ENCODE measurements around the gene GALNT14. TPM values are rescaled to one million over a fixed set of nuclear protein-coding genes. Genes with fewer than 3 reads are reported as not detected.

The GALNT14 gene
- total and polyA plus RNA-seq, 10 of the 15 experiments (the other 5 are each of a cell fraction or from before 2014, with no cell fraction given): 3.7 to 17.8 (median 6.0) TPM

DNA sequence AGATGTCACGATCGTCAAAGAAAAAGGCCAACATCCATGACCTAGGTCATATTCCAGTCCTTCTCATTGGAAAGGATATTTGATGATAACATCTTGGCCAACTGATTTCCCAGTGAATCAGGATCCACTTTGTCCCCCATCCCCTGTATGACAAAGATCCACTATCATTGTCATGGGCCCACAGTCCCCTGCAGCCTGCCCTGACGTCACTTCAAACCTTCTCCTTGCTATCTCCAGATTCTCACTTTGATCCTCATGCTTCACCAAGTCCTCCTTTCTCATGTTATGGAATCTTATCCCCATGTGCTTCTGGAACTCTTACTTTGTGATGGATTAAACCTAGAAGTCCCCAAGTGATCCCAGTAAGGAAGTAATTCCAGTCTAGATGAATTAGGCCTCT, 25.7 kb downstream of the GALNT14 start:
- Histone ChIP-seq H3K27me3 (replicated peaks in 1 of 2; ENCODE audit: control insufficient read depth in 2 of 2, insufficient read depth in 2 of 2, low read length in 1 of 2) (no peaks in the 10 kb centered on the region), H2AFZ (ENCODE audit: control insufficient read depth, low read depth, low read length) (no peak overlapping the region), H3K27ac (ENCODE audit: control insufficient read depth, insufficient read depth) (no peak overlapping the region), H3K9ac (ENCODE audit: control insufficient read depth, insufficient read depth, low read length) (no peak overlapping the region), H3K4me2 (ENCODE audit: control insufficient read depth, insufficient read depth) (no peak overlapping the region), H4K20me1 (ENCODE audit: control insufficient read depth, insufficient read depth) (no peaks in the 10 kb centered on the region), H3K4me3 (no peak overlapping the region), H3K79me2 (ENCODE audit: control insufficient read depth, insufficient read depth, low read length) (no peaks in the 10 kb centered on the region), H3K9me3 (replicated peaks; ENCODE audit: control insufficient read depth, insufficient read depth, low read length) (no peaks in the 10 kb centered on the region), H3K36me3 (ENCODE audit: control insufficient read depth in 2 of 2, insufficient read depth in 2 of 2, low read length in 1 of 2) (no peaks in the 10 kb centered on the region), H3K4me1 (ENCODE audit: control insufficient read depth, insufficient read depth, low read length) (no peaks in the 10 kb centered on the region)
- in situ Hi-C loops (cut with MboI): no loop called here
- ATAC-seq (no peak), DNase-seq (ENCODE audit: low read depth, low spot score) (no peak), FAIRE-seq (no peak)
- no TSS peak for BruUV-seq (replicated peaks)
- RAD21 ChIA-PET (ENCODE audit: unreplicated experiment): no interaction called here
- intact Hi-C loops (cut with micrococcal nuclease; ENCODE audit: unreplicated experiment): no loop called here
- TF ChIP-seq ZNF207 (IDR thresholded peaks at IDR 0.05; ENCODE audit: borderline replicate concordance) (no peak), PAX8 (IDR thresholded peaks at IDR 0.05) (no peak), BRCA1 (IDR thresholded peaks at IDR 0.05; ENCODE audit: low read depth, low read length) (no peak), RBBP5 (conservative IDR thresholded peaks at IDR 0.05) (no peak), ZNF384 (IDR thresholded peaks at IDR 0.05; ENCODE audit: borderline replicate concordance, low read depth, low read length) (no peak), RFX5 (IDR thresholded peaks at IDR 0.05; ENCODE audit: low read depth, low read length) (no peak), GABPA (IDR thresholded peaks at IDR 0.05; ENCODE audit: low read depth) (no peak), PML (IDR thresholded peaks at IDR 0.05; ENCODE audit: low read length) (no peak), KLF5 (IDR thresholded peaks at IDR 0.05; ENCODE audit: partially characterized antibody) (no peak), POLR2AphosphoS5 (IDR thresholded peaks at IDR 0.05; ENCODE audit: low read length) (no peak), MXI1 (IDR thresholded peaks at IDR 0.05; ENCODE audit: low read depth, low read length) (no peak), KDM1A (IDR thresholded peaks at IDR 0.05; ENCODE audit: borderline replicate concordance) (no peak), SREBF2 (IDR thresholded peaks at IDR 0.05; ENCODE audit: low read length) (no peak), CBX3 (IDR thresholded peaks at IDR 0.05; ENCODE audit: borderline replicate concordance, low read depth) (no peak), RUNX3 (IDR thresholded peaks at IDR 0.05; ENCODE audit: low read length) (no peak), ASH2L (IDR thresholded peaks at IDR 0.05; ENCODE audit: borderline replicate concordance, low read depth) (no peak), NFYB (IDR thresholded peaks at IDR 0.05; ENCODE audit: insufficient read depth, low read depth, low read length) (no peak), IRF4 (IDR thresholded peaks at IDR 0.05; ENCODE audit: low read depth, low read length) (no peak)
- TF ChIP-seq, protein P1, sequence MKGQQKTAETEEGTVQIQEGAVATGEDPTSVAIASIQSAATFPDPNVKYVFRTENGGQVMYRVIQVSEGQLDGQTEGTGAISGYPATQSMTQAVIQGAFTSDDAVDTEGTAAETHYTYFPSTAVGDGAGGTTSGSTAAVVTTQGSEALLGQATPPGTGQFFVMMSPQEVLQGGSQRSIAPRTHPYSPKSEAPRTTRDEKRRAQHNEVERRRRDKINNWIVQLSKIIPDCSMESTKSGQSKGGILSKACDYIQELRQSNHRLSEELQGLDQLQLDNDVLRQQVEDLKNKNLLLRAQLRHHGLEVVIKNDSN (IDR thresholded peaks at IDR 0.05; ENCODE audit: borderline replicate concordance, extremely low read length, insufficient read depth, low read depth, low read length): no peak
- TF ChIP-seq, protein P2, sequence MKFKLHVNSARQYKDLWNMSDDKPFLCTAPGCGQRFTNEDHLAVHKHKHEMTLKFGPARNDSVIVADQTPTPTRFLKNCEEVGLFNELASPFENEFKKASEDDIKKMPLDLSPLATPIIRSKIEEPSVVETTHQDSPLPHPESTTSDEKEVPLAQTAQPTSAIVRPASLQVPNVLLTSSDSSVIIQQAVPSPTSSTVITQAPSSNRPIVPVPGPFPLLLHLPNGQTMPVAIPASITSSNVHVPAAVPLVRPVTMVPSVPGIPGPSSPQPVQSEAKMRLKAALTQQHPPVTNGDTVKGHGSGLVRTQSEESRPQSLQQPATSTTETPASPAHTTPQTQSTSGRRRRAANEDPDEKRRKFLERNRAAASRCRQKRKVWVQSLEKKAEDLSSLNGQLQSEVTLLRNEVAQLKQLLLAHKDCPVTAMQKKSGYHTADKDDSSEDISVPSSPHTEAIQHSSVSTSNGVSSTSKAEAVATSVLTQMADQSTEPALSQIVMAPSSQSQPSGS (IDR thresholded peaks at IDR 0.05; ENCODE audit: low read length): no peak
- 60% methylated on average over 3 of the region's 3 CpGs for WGBS (ENCODE audit: insufficient coverage, insufficient replicate concordance, low lambda C conversion rate, missing lambda C conversion rate)
- POLR2A ChIA-PET: no interaction called here
- CTCF ChIA-PET: interaction anchor here (0.6 kb wide), 1 partner anchor 78 kb away, joined by 3 read pairs; no protein-coding TSS in a partner anchor
- SMC1A ChIA-PET (ENCODE audit: uncharacterized antibody, unreplicated experiment): interaction anchor here (0.6 kb wide), 1 partner anchor 261 kb away, joined by 5 read pairs; no protein-coding TSS in a partner anchor
